NB4 (cell line): ENCODE results near the gene PTPRZ1.

ENCODE experiments used
- TF ChIP-seq, protein P1 (sequence below): IDR thresholded peaks from 2 replicates; pipeline ENCODE4 v1.6.1; 2011; ENCODE audit warnings: low read depth, low read length
- TF ChIP-seq, protein P2 (sequence below): IDR thresholded peaks from one replicate; pipeline ENCODE4 v1.5.1; 2012; ENCODE audit warnings: low read depth, low read length

DNA sequence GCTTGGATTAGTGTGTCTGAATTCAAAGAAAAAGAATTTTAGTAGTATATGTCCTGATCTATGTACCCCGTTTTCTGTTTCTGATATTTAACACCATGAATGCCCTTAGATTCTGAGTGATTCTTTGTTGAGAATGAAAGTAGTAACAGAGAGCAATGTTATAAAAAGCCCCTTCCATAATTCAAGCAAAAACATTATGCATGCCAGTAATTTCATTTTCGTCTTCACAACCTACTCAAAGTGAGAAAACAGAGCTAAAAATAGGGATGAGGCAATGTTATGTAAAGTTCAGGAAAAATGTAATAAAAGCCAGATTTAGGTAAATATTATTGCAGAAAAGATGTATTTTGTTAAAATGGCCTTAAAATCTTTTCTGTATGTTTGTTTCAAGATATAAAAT, 28.1 kb downstream of the PTPRZ1 start:
- TF ChIP-seq, protein P1, sequence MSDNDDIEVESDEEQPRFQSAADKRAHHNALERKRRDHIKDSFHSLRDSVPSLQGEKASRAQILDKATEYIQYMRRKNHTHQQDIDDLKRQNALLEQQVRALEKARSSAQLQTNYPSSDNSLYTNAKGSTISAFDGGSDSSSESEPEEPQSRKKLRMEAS = no peak
- TF ChIP-seq, protein P2, sequence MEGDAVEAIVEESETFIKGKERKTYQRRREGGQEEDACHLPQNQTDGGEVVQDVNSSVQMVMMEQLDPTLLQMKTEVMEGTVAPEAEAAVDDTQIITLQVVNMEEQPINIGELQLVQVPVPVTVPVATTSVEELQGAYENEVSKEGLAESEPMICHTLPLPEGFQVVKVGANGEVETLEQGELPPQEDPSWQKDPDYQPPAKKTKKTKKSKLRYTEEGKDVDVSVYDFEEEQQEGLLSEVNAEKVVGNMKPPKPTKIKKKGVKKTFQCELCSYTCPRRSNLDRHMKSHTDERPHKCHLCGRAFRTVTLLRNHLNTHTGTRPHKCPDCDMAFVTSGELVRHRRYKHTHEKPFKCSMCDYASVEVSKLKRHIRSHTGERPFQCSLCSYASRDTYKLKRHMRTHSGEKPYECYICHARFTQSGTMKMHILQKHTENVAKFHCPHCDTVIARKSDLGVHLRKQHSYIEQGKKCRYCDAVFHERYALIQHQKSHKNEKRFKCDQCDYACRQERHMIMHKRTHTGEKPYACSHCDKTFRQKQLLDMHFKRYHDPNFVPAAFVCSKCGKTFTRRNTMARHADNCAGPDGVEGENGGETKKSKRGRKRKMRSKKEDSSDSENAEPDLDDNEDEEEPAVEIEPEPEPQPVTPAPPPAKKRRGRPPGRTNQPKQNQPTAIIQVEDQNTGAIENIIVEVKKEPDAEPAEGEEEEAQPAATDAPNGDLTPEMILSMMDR = no peak
